ENCODE results near the gene MED23.

GRCh38 chr6:131640100-131640499 lies 12.1 kb upstream of the MED23 start:
- TF ChIP-seq, protein P1, sequence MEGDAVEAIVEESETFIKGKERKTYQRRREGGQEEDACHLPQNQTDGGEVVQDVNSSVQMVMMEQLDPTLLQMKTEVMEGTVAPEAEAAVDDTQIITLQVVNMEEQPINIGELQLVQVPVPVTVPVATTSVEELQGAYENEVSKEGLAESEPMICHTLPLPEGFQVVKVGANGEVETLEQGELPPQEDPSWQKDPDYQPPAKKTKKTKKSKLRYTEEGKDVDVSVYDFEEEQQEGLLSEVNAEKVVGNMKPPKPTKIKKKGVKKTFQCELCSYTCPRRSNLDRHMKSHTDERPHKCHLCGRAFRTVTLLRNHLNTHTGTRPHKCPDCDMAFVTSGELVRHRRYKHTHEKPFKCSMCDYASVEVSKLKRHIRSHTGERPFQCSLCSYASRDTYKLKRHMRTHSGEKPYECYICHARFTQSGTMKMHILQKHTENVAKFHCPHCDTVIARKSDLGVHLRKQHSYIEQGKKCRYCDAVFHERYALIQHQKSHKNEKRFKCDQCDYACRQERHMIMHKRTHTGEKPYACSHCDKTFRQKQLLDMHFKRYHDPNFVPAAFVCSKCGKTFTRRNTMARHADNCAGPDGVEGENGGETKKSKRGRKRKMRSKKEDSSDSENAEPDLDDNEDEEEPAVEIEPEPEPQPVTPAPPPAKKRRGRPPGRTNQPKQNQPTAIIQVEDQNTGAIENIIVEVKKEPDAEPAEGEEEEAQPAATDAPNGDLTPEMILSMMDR (IDR thresholded peaks at IDR 0.05) = no peak
- no peak for TF ChIP-seq POLR2A (IDR thresholded peaks at IDR 0.05)
- no peak for TF ChIP-seq EP300 (IDR thresholded peaks at IDR 0.05)
- no peak for TF ChIP-seq POLR2AphosphoS5 (IDR thresholded peaks at IDR 0.05)
